ENCODE measurements around the gene KCNN3. TPM values are rescaled to one million over a fixed set of nuclear protein-coding genes. Genes with fewer than 3 reads are reported as not detected.
A peak's percentile ranks its signal among the peaks of the same experiment; 100 is the strongest.

KCNN3 gene
- total RNA-seq, 1 donor from 2014 or later, result 4.3 TPM

- H3K9me3 Mint-ChIP-seq, result peaks cover 2% of the 10 kb centered on the region
- Histone ChIP-seq H3K4me1 (peaks cover 7% of the 10 kb centered on the region), H3K79me2 (ENCODE audit: low read depth) (no peaks in the 10 kb centered on the region), H4K20me1 (ENCODE audit: low read depth) (no peaks in the 10 kb centered on the region), H3K9me3 (ENCODE audit: low read depth) (no peaks in the 10 kb centered on the region), H3K27ac (no peak overlapping the region), H3F3A (ENCODE audit: low read depth) (no peaks in the 10 kb centered on the region), H3K9ac (no peak overlapping the region), H3K4me3 (no peak overlapping the region), H3K4me2 (no peak overlapping the region), H3K27me3 (no peaks in the 10 kb centered on the region), H3K36me3 (no peaks in the 10 kb centered on the region), H2AFZ (replicated peaks) (no peak overlapping the region)
- peaks cover 5% of the 10 kb centered on the region for H3K27me3 Mint-ChIP-seq (ENCODE audit: insufficient read depth, low read depth)
- H3K4me3 Mint-ChIP-seq, result no peak overlapping the region
- no peak for DNase-seq (ENCODE audit: low spot score)
- peaks cover 26% of the 10 kb centered on the region for H3K4me1 Mint-ChIP-seq
- no peaks in the 10 kb centered on the region for H3K36me3 Mint-ChIP-seq
- H3K27ac Mint-ChIP-seq, result no peak overlapping the region
- TF ChIP-seq CTCF (IDR thresholded peaks at IDR 0.05), result no peak
Measured at GRCh38 chr1:154697710-154698109, 172.4 kb downstream of the KCNN3 start.

- no peak for DNase-seq (ENCODE audit: low spot score)
- TF ChIP-seq EZH2phosphoT487 (IDR thresholded peaks at IDR 0.05) (no peak), CTCF (IDR thresholded peaks at IDR 0.05) (no peak), EZH2 (IDR thresholded peaks at IDR 0.05) (no peak)
- peaks cover 7% of the 10 kb centered on the region for H3K4me1 ChIP-seq
- peaks cover 24% of the 10 kb centered on the region for H3K4me1 Mint-ChIP-seq
- H3K9ac ChIP-seq, result no peak overlapping the region
- no peaks in the 10 kb centered on the region for H3K79me2 ChIP-seq (ENCODE audit: low read depth)
- H4K20me1 ChIP-seq (ENCODE audit: low read depth), result no peaks in the 10 kb centered on the region
- no peaks in the 10 kb centered on the region for H3K27me3 ChIP-seq
- H3K36me3 ChIP-seq, result no peaks in the 10 kb centered on the region
- peaks cover 5% of the 10 kb centered on the region for H3K27me3 Mint-ChIP-seq (ENCODE audit: insufficient read depth, low read depth)
- H2AFZ ChIP-seq (replicated peaks), result no peak overlapping the region
- no peak overlapping the region for H3K27ac ChIP-seq
- no peak overlapping the region for H3K27ac Mint-ChIP-seq
- no peak overlapping the region for H3K4me3 ChIP-seq
- H3K9me3 Mint-ChIP-seq, result peaks cover 2% of the 10 kb centered on the region
- no peaks in the 10 kb centered on the region for H3F3A ChIP-seq (ENCODE audit: low read depth)
- H3K4me3 Mint-ChIP-seq, result no peak overlapping the region
- no peaks in the 10 kb centered on the region for H3K9me3 ChIP-seq (ENCODE audit: low read depth)
- no peak overlapping the region for H3K4me2 ChIP-seq
- H3K36me3 Mint-ChIP-seq, result no peaks in the 10 kb centered on the region
Measured at GRCh38 chr1:154696456-154696855, 173.6 kb downstream of the KCNN3 start.

GRCh38 chr1:154695985-154696384 is 174.1 kb downstream of the KCNN3 start:
- H3K4me2 ChIP-seq, result no peak overlapping the region
- Mint-ChIP-seq H3K27me3 (ENCODE audit: insufficient read depth, low read depth) (peaks cover 5% of the 10 kb centered on the region), H3K4me1 (peaks cover 24% of the 10 kb centered on the region), H3K9me3 (peaks cover 2% of the 10 kb centered on the region), H3K4me3 (no peak overlapping the region), H3K27ac (no peak overlapping the region), H3K36me3 (no peaks in the 10 kb centered on the region)
- no peaks in the 10 kb centered on the region for H3K9me3 ChIP-seq (ENCODE audit: low read depth)
- H2AFZ ChIP-seq (replicated peaks), result no peak overlapping the region
- no peaks in the 10 kb centered on the region for H3K36me3 ChIP-seq
- DNase-seq (ENCODE audit: low spot score), result peak; percentile 33
- no peaks in the 10 kb centered on the region for H3K79me2 ChIP-seq (ENCODE audit: low read depth)
- H3K27me3 ChIP-seq, result no peaks in the 10 kb centered on the region
- no peaks in the 10 kb centered on the region for H3F3A ChIP-seq (ENCODE audit: low read depth)
- no peaks in the 10 kb centered on the region for H4K20me1 ChIP-seq (ENCODE audit: low read depth)
- no peak overlapping the region for H3K9ac ChIP-seq
- no peak overlapping the region for H3K4me3 ChIP-seq
- no peak overlapping the region for H3K27ac ChIP-seq
- H3K4me1 ChIP-seq, result peaks cover 7% of the 10 kb centered on the region
- TF ChIP-seq CTCF (IDR thresholded peaks at IDR 0.05) (peak; percentile 49), EZH2 (IDR thresholded peaks at IDR 0.05) (no peak)

- DNase-seq (ENCODE audit: low spot score), result no peak
- H3K79me2 ChIP-seq (ENCODE audit: low read depth), result no peaks in the 10 kb centered on the region
- H3K9me3 ChIP-seq (ENCODE audit: low read depth), result no peaks in the 10 kb centered on the region
- H3K4me2 ChIP-seq, result no peak overlapping the region
- no peak overlapping the region for H3K27ac Mint-ChIP-seq
- TF ChIP-seq EZH2 (IDR thresholded peaks at IDR 0.05), result no peak
- TF ChIP-seq CTCF (IDR thresholded peaks at IDR 0.05), result no peak
- TF ChIP-seq EZH2phosphoT487 (IDR thresholded peaks at IDR 0.05), result no peak
- peaks cover 24% of the 10 kb centered on the region for H3K4me1 Mint-ChIP-seq
- H4K20me1 ChIP-seq (ENCODE audit: low read depth), result no peaks in the 10 kb centered on the region
- H3K9me3 Mint-ChIP-seq, result peaks cover 2% of the 10 kb centered on the region
- no peak overlapping the region for H2AFZ ChIP-seq (replicated peaks)
- no peaks in the 10 kb centered on the region for H3K27me3 ChIP-seq
- H3K36me3 ChIP-seq, result no peaks in the 10 kb centered on the region
- peaks cover 5% of the 10 kb centered on the region for H3K27me3 Mint-ChIP-seq (ENCODE audit: insufficient read depth, low read depth)
- H3F3A ChIP-seq (ENCODE audit: low read depth), result no peaks in the 10 kb centered on the region
- H3K4me1 ChIP-seq, result peaks cover 7% of the 10 kb centered on the region
- no peak overlapping the region for H3K27ac ChIP-seq
- H3K4me3 ChIP-seq, result no peak overlapping the region
- no peak overlapping the region for H3K9ac ChIP-seq
- H3K4me3 Mint-ChIP-seq, result no peak overlapping the region
- no peaks in the 10 kb centered on the region for H3K36me3 Mint-ChIP-seq
Measured at GRCh38 chr1:154694995-154695394, 175.1 kb downstream of the KCNN3 start.
